ES-I3 (cell line): ENCODE data around the gene TOP2B.
A peak's percentile ranks its signal among the peaks of the same experiment; 100 is the strongest.

ENCODE experiments used
- H3K36me3 ChIP-seq: 2 replicates; pipeline ENCODE4 v1.6.1; 2013; ENCODE audit warnings: mild to moderate bottlenecking, low read length, control low read depth, moderate library complexity; ENCODE audit not compliant: insufficient read depth
- H3K4me1 ChIP-seq: 2 replicates; pipeline ENCODE4 v1.6.1; 2013; ENCODE audit warnings: mild to moderate bottlenecking, control low read depth, low read length; ENCODE audit not compliant: insufficient read depth
- H3K9ac ChIP-seq: 2 replicates; pipeline ENCODE4 v1.6.1; 2013; ENCODE audit warnings: low read depth, mild to moderate bottlenecking, low read length, moderate library complexity
- H3K9me3 ChIP-seq: 2 replicates; pipeline ENCODE4 v1.6.1; 2013; ENCODE audit warnings: mild to moderate bottlenecking, low read length, moderate library complexity; ENCODE audit not compliant: control insufficient read depth, insufficient read depth

TOP2B gene, protein sequence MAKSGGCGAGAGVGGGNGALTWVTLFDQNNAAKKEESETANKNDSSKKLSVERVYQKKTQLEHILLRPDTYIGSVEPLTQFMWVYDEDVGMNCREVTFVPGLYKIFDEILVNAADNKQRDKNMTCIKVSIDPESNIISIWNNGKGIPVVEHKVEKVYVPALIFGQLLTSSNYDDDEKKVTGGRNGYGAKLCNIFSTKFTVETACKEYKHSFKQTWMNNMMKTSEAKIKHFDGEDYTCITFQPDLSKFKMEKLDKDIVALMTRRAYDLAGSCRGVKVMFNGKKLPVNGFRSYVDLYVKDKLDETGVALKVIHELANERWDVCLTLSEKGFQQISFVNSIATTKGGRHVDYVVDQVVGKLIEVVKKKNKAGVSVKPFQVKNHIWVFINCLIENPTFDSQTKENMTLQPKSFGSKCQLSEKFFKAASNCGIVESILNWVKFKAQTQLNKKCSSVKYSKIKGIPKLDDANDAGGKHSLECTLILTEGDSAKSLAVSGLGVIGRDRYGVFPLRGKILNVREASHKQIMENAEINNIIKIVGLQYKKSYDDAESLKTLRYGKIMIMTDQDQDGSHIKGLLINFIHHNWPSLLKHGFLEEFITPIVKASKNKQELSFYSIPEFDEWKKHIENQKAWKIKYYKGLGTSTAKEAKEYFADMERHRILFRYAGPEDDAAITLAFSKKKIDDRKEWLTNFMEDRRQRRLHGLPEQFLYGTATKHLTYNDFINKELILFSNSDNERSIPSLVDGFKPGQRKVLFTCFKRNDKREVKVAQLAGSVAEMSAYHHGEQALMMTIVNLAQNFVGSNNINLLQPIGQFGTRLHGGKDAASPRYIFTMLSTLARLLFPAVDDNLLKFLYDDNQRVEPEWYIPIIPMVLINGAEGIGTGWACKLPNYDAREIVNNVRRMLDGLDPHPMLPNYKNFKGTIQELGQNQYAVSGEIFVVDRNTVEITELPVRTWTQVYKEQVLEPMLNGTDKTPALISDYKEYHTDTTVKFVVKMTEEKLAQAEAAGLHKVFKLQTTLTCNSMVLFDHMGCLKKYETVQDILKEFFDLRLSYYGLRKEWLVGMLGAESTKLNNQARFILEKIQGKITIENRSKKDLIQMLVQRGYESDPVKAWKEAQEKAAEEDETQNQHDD (N-terminal part only)

GRCh38 chr3:25664812-25665314 lies at the start of gene TOP2B:
Gene TOP2B, minus strand, starts transcription at chr3:25664907. Its CDS starts 610 bp downstream, at chr3:25664297.
- Histone ChIP-seq H3K4me1 (peaks cover 17% of the 10 kb centered on the region; the same call in 1 of the 2 replicates), H3K36me3 (no peaks in the 10 kb centered on the region), H3K9me3 (no peaks in the 10 kb centered on the region), H3K9ac (peak within 1 kb of the TSS; percentile 94)

- 0 out of 2 replicates have a peak, but pooled peaks cover 2% of the 10 kb centered on the region for H3K4me1 ChIP-seq
- H3K9me3 ChIP-seq, result no peaks in the 10 kb centered on the region
- H3K36me3 ChIP-seq, result no peaks in the 10 kb centered on the region
- no peak overlapping the region for H3K9ac ChIP-seq
These were observed 48.8 kb upstream of the TOP2B start for GRCh38 chr3:25713341-25713985.

GRCh38 chr3:25711090-25711489 lies 46.4 kb upstream of the TOP2B start:
- Histone ChIP-seq H3K9me3 (no peaks in the 10 kb centered on the region), H3K9ac (no peak overlapping the region), H3K36me3 (no peaks in the 10 kb centered on the region), H3K4me1 (0 out of 2 replicates have a peak, but pooled peaks cover 5% of the 10 kb centered on the region)

- H3K9ac ChIP-seq, result no peak overlapping the region
- H3K9me3 ChIP-seq, result no peaks in the 10 kb centered on the region
- H3K36me3 ChIP-seq, result no peaks in the 10 kb centered on the region
- 0 out of 2 replicates have a peak, but pooled peaks cover 5% of the 10 kb centered on the region for H3K4me1 ChIP-seq
These were observed 43.3 kb upstream of the TOP2B start for GRCh38 chr3:25708036-25708435.

- Histone ChIP-seq H3K9me3 (no peaks in the 10 kb centered on the region), H3K9ac (no peak overlapping the region), H3K4me1 (0 out of 2 replicates have a peak, but pooled peaks cover 5% of the 10 kb centered on the region), H3K36me3 (no peaks in the 10 kb centered on the region)
These were observed 42.7 kb upstream of the TOP2B start for GRCh38 chr3:25707268-25707926.

- no peaks in the 10 kb centered on the region for H3K36me3 ChIP-seq
- H3K9ac ChIP-seq, result no peak overlapping the region
- H3K4me1 ChIP-seq, result 0 out of 2 replicates have a peak, but pooled peaks cover 5% of the 10 kb centered on the region
- no peaks in the 10 kb centered on the region for H3K9me3 ChIP-seq
These were observed 41.5 kb upstream of the TOP2B start for GRCh38 chr3:25706213-25706612.

- Histone ChIP-seq H3K9ac (no peak overlapping the region), H3K9me3 (no peaks in the 10 kb centered on the region), H3K4me1 (no peaks in the 10 kb centered on the region), H3K36me3 (no peaks in the 10 kb centered on the region)
These were observed 32.8 kb upstream of the TOP2B start for GRCh38 chr3:25697553-25697952.

DNA sequence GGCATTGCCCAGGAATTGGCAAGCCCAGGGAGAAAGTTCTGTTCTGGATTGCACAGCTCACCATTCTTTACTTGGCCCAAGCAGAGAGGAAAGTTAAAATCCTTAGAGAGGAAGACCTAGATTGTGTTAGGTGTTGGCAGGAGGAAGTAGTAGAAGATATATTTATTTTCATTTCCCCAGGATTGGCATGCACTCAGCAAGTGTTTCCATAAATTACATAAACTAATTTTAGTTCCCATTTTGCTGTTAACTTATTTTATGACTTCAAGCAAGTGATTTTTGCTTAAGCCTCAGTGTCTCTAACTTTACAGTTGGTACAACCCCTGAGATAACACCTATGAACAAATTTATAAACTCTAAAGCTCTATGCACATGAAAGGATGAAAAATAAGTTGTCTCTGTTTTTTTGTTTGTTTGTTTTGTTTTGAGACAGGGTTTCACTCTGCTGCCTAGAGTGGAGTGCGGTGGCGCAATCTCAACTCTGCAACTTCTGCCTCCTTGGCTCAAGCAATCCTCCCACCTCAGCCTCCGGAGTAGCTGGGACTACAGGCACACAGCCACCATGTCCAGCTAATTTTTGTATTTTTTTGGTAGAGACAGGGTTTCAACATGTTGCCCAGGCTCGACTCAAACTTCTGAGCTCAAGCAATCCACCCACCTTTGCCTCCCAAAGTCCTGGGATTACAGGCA lies 31.2 kb upstream of the TOP2B start:
- Histone ChIP-seq H3K4me1 (no peaks in the 10 kb centered on the region), H3K36me3 (no peaks in the 10 kb centered on the region), H3K9ac (no peak overlapping the region), H3K9me3 (no peaks in the 10 kb centered on the region)

DNA sequence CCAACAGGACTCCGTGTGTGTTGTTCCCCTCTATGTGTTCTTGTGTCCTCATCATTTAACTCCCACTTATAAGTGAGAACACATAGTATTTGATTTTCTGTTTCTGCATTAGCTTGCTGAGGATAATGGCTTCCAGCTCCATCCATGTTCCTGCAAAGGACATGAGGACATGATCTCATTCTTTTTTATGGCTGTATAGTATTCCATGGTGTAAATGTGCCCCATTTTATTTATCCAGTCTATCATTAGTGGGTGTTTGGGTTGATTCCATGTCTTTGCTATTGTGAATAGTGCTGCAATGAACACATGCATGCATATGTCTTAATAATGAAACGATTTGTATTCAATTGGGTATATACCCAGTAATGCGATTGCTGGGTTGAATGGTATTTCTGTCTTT lies 28.5 kb upstream of the TOP2B start:
- H3K36me3 ChIP-seq, result no peaks in the 10 kb centered on the region
- no peaks in the 10 kb centered on the region for H3K9me3 ChIP-seq

DNA sequence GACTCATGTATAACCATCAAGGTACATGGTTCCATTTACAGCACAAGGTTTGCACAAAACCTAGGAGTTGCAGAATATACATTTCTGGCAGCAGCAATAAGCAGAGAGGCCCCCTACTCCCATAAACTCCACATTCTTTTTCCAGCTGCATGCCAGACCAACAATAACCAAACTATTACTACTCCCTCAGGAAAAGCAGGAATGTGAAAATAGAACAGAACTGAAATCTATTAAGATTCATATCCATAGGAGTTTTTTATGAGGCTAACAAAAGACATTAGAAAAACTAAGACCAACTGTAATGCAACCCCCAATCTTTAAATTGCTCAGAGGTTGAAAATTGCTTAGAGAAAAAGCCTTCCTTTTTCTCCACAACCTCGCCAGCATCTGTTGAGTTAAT lies 27.6 kb upstream of the TOP2B start:
- H3K4me1 ChIP-seq, result no peaks in the 10 kb centered on the region
- H3K9me3 ChIP-seq, result no peaks in the 10 kb centered on the region
- no peaks in the 10 kb centered on the region for H3K36me3 ChIP-seq

More for the DNA sequence above, 28.5 kb upstream of the TOP2B start:
- H3K4me1 ChIP-seq, result no peaks in the 10 kb centered on the region
- H3K9ac ChIP-seq, result no peak overlapping the region

GRCh38 chr3:25690768-25691533 lies 26.2 kb upstream of the TOP2B start:
- H3K9ac ChIP-seq, result no peak overlapping the region

More for the DNA sequence above, 27.6 kb upstream of the TOP2B start:
- no peak overlapping the region for H3K9ac ChIP-seq

GRCh38 chr3:25689226-25689625 lies 24.5 kb upstream of the TOP2B start:
- no peaks in the 10 kb centered on the region for H3K4me1 ChIP-seq
- H3K36me3 ChIP-seq, result no peaks in the 10 kb centered on the region
- no peaks in the 10 kb centered on the region for H3K9me3 ChIP-seq
- H3K9ac ChIP-seq, result no peak overlapping the region

More at GRCh38 chr3:25690768-25691533, 26.2 kb upstream of the TOP2B start:
- Histone ChIP-seq H3K36me3 (no peaks in the 10 kb centered on the region), H3K4me1 (no peaks in the 10 kb centered on the region), H3K9me3 (no peaks in the 10 kb centered on the region)
